Measurements from ENCODE around the gene SKAP1. TPM values are rescaled to one million over a fixed set of nuclear protein-coding genes. Genes with fewer than 3 reads are reported as not detected.

Gene SKAP1
- total and polyA plus RNA-seq, 8 donors = 1.2 to 3.0 (median 1.8) TPM

DNA sequence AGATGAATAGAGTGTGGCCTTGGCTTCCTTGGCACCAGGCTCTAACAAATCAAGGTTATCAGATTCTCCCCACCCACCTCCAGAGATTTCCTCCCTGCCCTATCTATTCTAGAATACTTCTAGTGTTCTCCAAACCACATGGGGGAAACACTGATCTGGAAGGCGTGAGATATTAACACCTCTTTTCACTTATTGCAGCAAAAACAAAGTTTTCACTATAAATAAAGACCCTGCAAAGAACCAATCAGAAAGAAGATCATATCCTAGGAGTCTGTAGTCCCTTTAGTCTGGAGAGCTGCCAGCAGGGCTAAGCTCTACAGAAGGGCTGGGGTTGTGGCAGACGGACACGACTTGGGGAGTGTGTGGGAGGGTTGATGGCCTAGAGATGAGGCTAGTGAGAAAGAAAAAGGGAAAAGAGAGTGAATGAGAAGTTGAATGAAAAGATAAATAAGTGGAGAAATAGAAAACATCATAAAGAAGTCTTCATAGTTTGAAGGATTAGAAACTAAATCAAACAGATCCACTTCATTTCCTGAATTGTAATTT is 8.6 kb upstream of the SKAP1 start:
- Histone ChIP-seq H3K27ac (no peak overlapping the region), H3K36me3 (no peaks in the 10 kb centered on the region), H3K4me3 (no peak overlapping the region), H3K9me3 (no peaks in the 10 kb centered on the region), H3K4me1 (no peaks in the 10 kb centered on the region), H3K27me3 (peaks cover 0 to 39% of the 10 kb centered on the region in 2 donors)
- ATAC-seq (no peak), DNase-seq (no peak)
- intact Hi-C loops (cut with DNase I) = no loop called here
- TF ChIP-seq, protein P1, sequence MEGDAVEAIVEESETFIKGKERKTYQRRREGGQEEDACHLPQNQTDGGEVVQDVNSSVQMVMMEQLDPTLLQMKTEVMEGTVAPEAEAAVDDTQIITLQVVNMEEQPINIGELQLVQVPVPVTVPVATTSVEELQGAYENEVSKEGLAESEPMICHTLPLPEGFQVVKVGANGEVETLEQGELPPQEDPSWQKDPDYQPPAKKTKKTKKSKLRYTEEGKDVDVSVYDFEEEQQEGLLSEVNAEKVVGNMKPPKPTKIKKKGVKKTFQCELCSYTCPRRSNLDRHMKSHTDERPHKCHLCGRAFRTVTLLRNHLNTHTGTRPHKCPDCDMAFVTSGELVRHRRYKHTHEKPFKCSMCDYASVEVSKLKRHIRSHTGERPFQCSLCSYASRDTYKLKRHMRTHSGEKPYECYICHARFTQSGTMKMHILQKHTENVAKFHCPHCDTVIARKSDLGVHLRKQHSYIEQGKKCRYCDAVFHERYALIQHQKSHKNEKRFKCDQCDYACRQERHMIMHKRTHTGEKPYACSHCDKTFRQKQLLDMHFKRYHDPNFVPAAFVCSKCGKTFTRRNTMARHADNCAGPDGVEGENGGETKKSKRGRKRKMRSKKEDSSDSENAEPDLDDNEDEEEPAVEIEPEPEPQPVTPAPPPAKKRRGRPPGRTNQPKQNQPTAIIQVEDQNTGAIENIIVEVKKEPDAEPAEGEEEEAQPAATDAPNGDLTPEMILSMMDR (IDR thresholded peaks at IDR 0.05) = no peak

- H3K27me3 ChIP-seq = peaks cover 24 to 85% of the 10 kb centered on the region in 2 donors
- no peak overlapping the region for H3K27ac ChIP-seq
- intact Hi-C loops (cut with DNase I) = no loop called here
- TF ChIP-seq, protein P1 (IDR thresholded peaks at IDR 0.05) = no peak
- H3K9me3 ChIP-seq = no peaks in the 10 kb centered on the region
- H3K4me3 ChIP-seq = no peak overlapping the region
- ATAC-seq (no peak), DNase-seq (no peak)
- H3K4me1 ChIP-seq = no peaks in the 10 kb centered on the region
- H3K36me3 ChIP-seq = no peaks in the 10 kb centered on the region
These were observed 3.9 kb upstream of the SKAP1 start for GRCh38 chr17:48433896-48434295.

- Histone ChIP-seq H3K27me3 (peaks cover 27 to 93% of the 10 kb centered on the region in 2 donors), H3K27ac (no peak overlapping the region), H3K36me3 (no peaks in the 10 kb centered on the region), H3K4me3 (no peak overlapping the region), H3K4me1 (no peaks in the 10 kb centered on the region), H3K9me3 (no peaks in the 10 kb centered on the region)
- intact Hi-C loops (cut with DNase I) = no loop called here
- TF ChIP-seq, protein P1 (IDR thresholded peaks at IDR 0.05) = no peak
- ATAC-seq (no peak), DNase-seq (no peak)
These were observed 3.1 kb upstream of the SKAP1 start for GRCh38 chr17:48432820-48433775.

DNA sequence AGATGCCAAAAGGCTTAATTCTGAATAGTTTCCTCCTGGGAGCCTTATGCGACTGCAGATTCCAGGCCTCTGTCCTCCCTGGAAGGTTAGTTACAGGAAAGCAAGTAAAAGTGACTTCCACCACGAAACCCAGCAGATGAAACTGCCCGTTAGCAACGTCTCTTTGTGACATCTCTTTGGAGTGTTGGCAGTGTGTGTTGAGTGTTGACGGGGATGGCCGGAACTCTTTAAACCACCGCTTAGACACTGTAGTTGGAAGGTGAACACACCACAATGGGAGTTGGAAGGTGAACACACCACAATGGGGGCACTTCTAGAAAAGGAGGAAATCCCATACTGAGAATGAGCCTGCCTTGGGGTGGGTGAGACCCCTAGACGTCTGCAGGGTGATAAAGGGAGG is 858 bp downstream of the SKAP1 start:
- TF ChIP-seq, protein P1 (IDR thresholded peaks at IDR 0.05) = no peak
- no peaks in the 10 kb centered on the region for H3K4me1 ChIP-seq
- intact Hi-C loops (cut with DNase I) = no loop called here
- DNase-seq (no peak), ATAC-seq (no peak)
- H3K36me3 ChIP-seq = no peaks in the 10 kb centered on the region
- no peaks in the 10 kb centered on the region for H3K9me3 ChIP-seq
- peaks cover 27 to 71% of the 10 kb centered on the region in 2 donors for H3K27me3 ChIP-seq
- H3K4me3 ChIP-seq = peak overlapping the region in 1 of 2 donors; percentile 33
- H3K27ac ChIP-seq = peak overlapping the region in 1 of 2 donors; percentile 55

DNA sequence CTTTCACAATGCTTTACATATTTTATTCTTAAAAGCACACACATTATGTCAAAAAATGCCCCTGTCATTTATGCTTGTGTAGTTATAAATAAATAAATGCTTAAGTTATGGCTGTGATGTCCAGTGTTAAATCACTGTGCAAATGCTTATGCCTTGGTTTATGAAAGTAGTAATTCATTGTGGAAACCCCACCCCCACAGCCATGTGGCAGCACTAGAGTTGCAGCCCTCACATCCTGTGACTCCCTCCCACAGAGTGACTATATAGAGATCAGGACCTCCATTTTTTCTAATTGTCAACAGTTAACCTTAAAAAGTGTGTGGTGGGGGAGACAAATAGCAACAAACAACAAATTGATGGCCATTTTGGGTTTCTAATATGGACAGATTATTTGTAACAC is 2.4 kb downstream of the SKAP1 start:
- DNase-seq = no peak
- no peaks in the 10 kb centered on the region for H3K4me1 ChIP-seq
- intact Hi-C loops (cut with DNase I) = no loop called here
- no peaks in the 10 kb centered on the region for H3K9me3 ChIP-seq
- no peaks in the 10 kb centered on the region for H3K36me3 ChIP-seq
- H3K27ac ChIP-seq = no peak overlapping the region
- no peak overlapping the region for H3K4me3 ChIP-seq
- H3K27me3 ChIP-seq = peaks cover 27 to 55% of the 10 kb centered on the region in 2 donors
- TF ChIP-seq, protein P1 (IDR thresholded peaks at IDR 0.05) = no peak
- ATAC-seq = no peak
